NCI-H2171 (cell line): Measurements from ENCODE around the gene EIF2S1.
"Not testable (repeated sequence)": the region's sequence is repeated elsewhere in the genome, so short reads cannot be mapped to it uniquely, and the experiment has no call there.

Experiments used
- DNase-seq: peaks from one replicate; lab custom pipeline; 2025; lab: John Stamatoyannopoulos, UW

The EIF2S1 gene

DNA sequence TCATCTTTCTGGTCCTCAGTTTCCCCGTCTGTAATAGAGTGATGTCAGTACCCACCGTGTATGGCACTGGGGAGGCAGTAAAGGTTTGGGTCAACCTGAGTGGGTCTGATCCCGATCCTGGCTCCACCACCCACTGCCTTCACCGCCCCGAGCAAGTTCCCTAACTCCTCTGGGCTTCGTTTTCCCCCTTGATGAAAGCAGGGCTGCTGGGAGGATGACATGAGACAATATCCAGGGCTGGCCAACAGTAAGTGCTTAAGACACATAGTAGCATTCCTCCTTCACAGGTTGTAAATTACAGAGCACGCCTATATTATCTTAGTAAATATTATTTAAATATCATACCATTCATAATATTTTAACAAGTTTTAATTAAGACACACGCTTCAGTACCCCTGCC is 51.2 kb downstream of the EIF2S1 start:
- no peak for DNase-seq

DNA sequence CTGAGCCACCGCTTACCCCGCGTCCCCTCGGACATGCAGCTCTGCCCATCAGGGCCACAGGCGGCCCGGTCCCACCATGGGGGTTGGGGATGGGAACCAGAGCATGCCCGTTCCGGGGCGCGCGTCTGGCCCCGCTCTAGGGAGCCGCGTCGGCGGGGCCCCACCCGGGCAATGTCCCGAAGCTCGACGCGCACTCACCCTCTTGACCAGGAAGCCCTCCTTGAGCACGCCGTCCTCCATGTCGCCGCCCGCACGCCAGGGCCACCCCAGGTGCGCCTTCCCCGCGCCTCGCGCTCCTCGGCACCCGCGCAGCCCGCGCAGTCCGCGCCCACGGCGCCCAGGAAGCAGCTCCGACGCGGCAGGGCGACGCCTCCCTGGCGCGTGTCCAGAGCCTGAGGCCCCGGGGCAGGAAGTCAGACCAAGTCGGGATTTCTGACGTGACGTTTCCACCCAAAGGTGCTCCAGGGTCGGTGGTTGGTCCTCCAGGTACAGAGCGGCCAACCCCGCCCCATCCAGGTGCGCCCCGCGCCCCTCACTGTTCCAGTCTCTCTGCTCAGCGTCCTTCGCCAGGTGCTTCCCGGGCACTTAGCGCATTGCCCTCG is 51.8 kb downstream of the EIF2S1 start, which contains the start of gene PLEK2:
Gene PLEK2 (minus strand): TSS at position 346 of the 602 bp plus-strand sequence. CDS start 106 bp downstream, at position 240.
- DNase-seq = peak; percentile 34

DNA sequence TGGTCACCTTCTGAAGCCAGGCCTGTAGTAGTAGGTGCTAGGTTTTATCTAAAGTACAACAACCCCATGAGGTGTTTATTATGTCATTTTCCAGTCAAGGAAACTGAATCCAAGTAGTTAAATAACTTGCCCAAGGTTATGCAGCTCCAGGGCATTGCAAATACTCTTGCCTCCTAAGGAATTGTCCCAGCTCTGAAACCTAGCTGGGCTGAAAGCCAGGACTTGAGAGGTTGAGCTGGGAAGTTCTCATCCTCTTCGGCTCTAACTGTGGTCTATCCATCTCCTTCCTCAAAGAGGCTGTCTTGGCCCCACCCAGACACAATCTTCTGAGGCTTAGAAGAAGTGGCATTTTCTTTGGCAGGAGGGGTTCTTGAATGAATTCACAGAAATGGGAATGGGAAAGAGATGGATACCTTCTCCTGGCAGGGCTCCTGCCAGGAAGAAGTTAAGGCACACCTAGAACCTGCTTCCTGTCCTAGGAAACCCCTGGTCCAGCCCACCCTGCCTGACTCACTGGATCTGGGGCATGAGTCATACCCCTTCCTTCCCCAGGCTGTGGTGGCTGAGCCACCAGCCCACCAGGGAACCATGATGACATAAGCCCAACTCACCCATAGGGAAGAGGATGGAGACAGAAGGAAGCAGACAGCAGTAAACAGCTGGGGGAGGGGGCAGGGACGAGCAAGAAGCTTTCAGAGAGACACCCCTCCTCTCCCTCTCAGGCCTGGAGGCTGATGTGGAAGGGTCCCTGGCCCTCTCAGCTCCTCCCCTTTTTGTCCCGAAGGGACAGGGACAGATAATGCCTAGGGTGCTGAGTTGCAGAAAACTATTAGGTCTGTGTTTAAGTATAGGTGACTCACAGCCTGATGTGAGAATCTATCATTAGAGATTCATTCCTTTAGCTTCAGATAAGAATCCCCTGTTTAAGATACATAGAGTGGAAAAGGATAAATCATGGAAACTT is 54.0 kb downstream of the EIF2S1 start:
- DNase-seq = no peak

DNA sequence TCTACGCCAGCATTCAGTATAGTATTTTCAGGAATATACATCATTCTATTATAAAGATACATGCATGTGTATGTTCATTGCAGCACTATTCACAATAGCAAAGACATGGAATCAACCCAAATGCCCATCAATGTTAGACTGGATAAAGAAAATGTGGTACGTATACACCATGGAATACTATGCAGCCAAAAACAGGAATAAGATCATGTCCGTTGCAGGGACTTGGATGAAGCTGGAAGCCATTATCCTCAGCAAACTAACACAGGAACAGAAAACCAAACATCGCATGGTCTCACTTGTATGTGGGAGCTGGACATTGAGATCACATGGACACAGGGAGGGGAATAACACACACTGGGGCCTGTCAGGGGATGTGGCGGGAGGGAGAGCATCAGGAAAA is 55.5 kb downstream of the EIF2S1 start:
- DNase-seq = not testable (repeated sequence)

DNA sequence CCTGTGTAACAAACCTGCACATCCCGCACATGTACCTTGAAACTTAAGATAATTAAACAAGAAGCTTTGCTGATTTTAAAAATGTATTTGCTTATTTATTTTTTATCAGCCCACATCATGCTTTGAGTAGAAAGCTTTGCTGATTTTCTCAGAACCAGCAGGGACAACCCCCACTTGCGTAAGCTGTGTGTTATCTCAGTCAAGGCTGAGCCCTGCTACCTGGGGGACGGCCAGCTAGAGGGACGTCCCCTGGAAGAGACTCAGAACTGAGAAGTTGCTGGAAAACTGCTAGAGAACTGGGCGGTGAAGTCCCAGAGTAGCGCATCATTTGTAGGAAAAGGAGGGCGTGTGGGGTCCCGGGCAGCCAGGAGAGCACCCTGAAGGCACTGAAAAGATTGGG is 56.0 kb downstream of the EIF2S1 start:
- no peak for DNase-seq

DNA sequence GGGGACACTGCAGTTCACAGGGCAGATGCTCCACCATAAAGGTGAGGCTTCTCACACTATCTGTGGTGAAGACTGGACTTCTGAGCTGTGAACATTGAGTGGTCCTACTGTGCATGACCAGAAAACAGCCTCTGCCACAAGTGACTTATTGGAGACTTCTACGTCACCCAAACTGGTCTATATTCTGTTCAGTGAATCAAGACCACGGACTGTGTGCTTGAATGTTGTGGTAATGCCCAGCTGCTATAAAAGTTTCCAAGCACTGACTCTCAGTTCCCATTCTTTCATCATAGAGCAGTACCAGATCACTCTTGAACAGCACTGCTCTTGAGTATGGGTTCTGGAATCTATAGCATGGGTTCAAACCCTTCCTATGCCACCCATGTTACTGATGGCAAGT is 56.7 kb downstream of the EIF2S1 start:
- DNase-seq = no peak

DNA sequence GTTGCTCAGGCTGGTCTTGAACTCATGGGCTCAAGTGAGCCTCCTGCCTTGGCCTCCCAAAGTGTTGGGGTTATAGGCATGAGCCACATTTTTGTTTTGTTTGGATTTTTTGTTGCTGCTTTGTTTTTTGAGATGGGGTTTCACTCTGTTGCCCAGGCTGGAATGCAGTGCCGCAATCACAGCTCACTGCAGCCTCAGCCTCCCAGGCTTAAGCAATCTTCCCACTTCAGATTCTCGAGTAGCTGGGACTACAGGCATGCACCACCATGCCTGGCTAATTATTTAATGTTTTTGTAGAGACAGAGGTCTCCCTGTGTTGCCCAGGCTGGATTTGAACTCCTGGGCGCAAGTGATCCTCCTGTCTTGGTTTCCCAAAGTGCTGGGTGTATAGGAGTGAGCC is 57.5 kb downstream of the EIF2S1 start:
- DNase-seq = no peak

DNA sequence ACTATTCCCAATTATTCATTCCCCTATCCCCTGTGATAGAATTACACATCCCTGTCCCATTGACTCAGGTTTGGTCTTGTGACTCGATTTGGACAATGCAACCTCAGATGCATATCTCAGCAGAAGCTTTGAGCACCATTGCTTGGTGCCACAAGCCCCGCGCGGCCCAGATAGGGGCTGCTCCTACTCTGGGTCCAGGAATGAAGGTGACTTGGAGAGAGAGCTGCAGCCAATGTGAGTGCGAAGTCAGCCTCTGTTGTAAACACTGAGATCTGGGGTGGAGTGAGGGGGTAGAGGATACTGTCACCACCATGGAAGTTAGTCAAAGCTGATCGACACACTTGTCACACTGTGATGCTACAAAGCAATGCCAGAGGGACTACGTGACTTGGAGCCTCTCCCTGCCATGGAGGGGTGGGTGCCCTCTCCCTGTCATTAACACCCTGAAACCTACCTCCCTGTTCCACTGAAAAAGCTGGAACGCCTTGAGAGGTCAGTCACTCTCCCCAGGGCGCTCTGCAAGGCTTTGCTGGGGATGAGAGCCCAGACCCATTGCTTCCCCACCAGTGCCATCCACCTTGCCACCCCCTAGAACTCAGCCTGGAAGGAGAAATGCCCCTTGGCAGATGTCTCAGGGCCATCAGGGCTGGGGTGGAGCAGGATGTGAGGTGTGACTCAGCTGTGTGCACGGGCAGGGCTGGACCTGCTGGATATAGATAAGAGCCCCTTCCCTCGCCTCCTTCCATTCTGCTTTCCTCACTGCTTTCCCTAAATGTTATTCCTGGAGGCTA is 58.5 kb downstream of the EIF2S1 start:
- no peak for DNase-seq

DNA sequence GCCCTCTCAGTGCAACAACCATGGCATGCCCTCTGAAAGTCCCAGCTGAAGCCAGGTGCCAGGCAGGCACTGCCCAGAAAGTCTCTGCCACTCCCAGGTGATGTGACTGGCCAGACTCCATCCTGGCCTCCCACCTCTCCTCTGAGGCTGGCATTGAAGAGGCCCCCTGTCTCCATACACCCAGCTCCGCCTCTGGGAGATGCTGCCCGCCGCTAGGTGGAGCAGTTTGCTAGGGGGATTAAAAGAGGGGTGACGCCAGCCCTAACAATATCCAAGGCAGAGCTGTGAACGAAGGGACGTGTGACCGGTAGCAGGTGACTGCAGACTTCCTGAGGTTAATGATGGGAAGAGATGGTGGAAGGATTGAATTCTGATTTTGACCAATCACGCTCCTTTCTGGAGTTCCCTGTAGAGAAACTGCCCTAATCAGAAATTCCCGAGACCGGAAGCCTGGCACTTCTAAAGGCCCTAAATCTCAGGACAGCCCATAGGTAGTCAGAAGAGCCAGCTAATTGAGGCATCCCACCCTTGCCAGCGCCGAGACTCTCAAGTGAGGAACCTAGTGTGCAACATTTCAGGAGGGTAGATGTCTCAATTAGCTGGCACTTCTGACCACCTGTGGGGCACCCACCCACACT is 60.1 kb downstream of the EIF2S1 start:
- no peak for DNase-seq

DNA sequence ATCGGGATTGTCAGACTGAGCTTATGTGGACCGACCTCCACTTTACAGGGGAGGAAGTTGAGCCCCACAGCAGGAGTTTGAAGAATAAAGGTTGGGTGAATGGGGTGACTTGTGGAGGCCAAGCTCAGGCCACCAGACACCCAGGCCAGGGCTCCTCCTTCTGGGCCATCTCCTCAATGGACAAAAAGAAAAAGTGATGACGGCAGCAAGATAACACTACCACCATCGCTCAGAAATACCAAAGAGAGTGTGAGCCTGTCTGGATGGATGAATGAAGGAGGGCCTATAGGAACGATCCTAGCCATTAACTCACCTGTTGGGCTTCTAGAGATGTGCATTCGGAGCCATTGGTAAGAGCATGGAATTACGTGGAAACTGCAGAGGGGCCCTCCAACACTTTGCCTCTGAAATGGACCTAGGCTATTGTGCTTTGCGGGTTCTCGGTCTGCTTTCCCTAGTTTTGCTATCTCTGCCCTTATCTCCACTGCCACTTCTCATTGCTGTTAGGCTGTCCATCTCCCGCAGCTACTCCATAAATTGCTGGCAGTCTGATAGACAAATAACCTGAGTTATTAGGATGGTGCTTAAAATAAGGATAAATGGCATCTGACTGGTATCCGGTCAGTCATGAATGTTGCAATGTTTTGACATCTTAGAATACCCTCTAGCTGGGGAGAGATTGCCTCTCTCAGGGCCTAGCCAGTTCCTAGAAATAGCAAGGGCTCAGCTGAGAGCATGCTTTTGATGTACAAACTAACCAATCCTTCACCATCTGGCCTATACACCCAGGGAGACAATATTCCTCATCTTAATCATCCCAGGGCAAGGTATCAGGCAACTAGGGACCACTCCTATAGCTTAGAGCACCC is 61.5 kb downstream of the EIF2S1 start:
- no peak for DNase-seq

DNA sequence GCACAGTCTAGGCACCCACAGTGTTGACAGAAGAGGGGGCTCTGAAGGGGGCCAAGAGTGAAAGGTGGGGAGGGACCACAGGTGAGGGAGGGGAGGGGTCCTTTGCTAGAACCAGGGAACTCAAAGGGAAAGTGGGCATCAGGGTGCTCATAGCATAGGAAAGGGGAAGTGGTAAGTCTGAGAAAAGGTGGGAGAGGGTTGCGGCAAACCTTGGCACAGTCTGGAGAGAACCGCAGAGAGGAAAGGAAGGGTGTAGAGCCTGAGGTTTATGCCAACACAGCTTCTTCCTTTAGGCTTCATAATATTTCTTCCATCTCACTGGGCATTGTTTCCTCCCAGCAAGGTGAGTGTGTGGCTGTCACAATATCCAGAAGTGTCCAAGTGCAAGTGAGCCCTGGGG is 63.3 kb downstream of the EIF2S1 start:
- no peak for DNase-seq

DNA sequence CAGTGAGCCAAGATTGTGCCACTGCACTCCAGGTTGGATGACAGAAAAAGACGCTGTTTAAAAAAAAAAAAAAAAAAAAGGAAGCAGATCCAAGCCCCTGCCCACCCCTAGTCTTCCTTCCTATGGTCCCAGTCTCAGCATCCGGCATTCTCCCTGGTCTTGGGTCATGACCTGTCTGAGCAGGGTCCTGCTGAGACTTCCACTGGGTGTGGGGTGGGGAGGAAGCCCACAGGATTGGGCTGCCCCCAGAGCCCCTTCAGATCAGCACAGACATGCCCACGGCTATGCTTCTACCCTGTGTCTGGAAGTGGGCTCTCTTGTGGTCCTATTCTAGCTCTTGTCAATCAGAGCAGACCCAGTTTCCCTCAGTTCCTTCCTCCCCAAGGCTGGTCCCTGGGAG is 64.4 kb downstream of the EIF2S1 start:
- no peak for DNase-seq

DNA sequence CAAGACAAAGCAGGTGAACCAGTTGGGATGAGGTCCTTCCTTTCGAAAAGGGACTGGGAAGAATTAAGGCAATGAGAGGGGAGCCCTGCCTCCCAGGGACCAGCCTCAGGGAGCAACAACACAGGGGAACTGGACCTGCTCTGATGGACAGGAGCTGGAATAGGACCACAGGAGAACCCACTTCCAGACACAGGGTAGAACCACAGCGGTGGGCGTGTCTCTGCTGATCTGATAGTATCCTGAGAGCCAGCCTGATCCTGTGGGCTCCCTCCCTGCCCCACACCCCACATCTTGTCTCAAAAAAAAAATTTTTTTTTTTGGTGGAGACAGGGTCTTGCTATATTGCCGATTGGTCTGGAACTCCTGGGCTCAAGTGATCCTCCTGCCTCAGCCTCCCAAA is 65.5 kb downstream of the EIF2S1 start:
- no peak for DNase-seq

DNA sequence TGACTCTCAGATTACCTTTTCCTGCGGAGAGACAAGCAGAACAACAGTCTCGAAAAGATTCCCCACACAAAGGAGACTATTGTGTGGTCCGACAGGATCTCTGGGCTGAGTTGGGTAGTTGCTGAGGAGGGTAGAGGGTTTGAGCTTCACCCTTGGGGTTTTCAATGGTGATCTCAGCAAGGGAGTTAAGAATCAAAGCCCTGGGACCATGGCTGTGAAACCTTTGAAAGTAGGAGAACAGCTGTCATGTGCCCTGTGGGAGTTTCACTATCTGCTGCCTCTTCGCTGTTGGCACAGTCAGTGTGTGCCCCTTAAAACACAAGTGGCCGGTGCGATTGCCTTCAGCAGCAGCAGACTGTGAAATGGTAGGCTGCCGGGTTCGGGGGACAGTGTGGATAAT is 66.0 kb downstream of the EIF2S1 start:
- DNase-seq = peak; percentile 16

DNA sequence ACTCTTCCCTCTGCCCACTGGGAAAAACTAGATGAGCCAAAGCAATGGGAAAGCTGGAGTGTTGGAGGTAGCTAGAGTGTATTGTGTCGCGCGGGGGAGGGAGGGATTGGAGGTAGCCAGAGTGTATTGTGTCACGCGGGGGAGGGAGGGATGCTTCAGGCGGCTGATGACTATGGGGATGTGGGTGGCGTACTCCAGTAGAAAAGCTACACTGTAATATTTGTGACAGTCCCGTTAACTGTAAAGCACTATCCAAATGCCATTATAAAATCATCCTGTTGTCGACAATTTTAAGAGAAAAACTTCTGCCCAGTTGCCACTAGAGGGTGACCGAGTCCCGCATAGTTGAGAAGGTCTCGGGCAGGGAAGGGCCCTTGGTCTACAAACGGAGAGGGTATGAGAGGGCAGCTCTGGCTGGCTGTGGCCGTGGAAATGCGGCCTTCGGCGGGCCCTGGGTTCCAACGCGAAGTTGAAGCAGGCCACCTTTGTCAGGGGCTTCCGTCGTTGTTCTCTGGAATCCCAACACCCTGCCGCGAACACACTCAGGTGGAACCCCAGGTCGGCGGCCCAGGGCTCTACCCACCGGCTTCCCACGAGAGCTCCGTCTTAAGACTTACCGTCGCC is 67.0 kb downstream of the EIF2S1 start:
- peak; percentile 82 for DNase-seq

DNA sequence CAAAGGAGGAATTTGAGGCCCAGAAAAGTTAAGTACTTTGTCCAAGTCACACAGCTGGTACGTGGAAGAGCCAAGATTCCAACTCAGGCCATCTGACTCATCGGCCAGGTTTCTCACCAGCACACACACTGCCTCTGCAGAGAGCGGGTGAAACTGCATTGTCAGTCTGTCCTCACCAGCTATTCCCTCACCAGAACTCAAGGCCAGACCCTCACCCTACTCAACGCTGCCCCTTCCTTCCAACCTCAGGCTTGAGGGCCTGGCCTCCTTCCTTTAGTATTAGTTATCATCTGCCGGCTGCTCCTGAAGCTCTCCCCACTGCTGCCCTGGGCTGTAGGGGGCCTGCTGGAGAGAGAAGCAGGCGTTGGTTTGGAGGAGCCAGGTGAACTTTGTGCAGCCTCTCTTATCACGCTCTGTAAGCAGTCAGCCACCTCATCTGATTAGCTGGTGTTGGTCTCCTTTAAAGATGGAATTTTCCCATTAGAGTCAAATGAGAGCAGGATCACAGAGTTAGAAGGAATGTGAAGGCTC is 68.4 kb downstream of the EIF2S1 start:
- no peak for DNase-seq

DNA sequence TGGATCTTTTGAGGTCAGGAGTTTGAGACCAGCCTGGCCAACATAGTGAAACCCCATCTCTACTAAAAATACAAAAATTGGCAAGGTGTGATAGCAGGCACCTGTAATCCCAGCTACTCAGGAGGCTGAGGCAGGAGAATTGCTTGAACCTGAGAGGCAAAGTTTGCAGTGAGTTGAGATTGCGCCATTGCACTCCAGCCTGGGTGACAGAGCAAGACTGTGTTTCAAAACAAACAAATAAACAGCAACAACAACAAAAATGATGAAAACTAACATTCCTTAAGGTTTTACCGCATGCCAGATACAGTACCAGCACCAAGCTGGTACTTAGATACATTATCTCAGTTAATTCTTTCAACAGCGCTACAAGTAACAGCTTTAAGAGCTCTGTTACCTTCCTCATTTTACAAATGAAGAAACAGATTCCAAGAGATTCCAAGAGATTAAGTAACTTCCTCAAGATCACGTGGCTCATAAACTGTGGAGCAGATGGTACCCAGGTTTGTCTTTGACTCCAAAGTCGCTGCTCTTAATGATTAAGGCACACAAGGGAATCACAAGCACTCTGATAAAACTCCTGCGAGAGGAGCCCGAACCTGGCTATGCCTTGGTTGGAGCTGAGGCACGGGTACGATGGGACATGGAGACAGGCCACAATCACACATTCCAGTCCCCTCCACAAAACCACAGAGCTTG is 69.5 kb downstream of the EIF2S1 start:
- peak; percentile 58 for DNase-seq

DNA sequence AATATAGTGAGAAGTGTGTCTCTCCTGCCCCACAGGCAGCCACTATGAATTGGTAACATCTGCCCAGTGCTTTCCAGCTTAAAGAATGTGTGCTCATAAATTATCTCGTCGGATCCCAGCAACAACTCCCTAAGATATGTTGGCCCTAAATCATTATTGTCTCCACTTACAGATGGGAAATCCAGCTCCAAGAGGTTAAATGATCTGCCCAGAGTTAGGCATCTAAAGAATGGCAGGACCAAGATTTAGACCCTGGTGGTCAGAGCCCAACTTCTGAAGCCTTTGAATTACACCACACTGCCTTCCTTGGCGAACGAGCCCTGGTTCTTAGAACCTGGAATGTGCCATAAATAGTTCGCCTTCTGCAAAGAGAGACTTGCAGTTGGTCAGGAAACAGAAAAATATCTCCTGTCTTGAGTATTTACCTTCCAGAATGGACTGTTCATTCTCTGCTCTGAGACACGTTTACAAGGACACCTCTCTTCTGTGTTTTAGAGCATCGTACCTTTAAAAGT is 72.0 kb downstream of the EIF2S1 start:
- DNase-seq = no peak

DNA sequence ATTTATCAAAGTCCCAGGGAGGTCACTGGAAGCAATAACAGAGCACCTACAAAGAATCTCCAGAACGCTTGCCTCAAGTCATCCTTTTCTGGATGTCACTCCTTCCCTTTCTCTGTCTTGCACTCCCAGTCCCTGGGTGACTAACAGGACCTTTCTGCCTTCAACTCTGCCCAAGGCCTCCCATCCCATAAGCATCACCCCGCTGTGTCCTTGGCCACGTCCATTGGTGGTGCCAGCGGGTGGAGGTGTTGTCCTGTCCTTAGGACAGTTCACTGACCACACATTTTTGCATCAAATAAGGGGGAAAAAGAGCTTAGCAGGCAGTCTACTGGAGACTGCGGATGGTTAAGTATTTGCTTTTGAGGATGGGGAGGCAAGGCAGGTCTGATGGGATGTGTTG is 75.5 kb downstream of the EIF2S1 start:
- no peak for DNase-seq
